GM21381 (cell line): ENCODE results near the gene CDX2.
"Not testable (repeated sequence)": the region's sequence is repeated elsewhere in the genome, so short reads cannot be mapped to it uniquely, and the experiment has no call there.

Experiments used
- ATAC-seq: cut with Tn5 transposase; IDR thresholded peaks from one replicate; pipeline ENCODE4 v1.9.1; 2021; ENCODE audit warnings: mild to moderate bottlenecking, moderate library complexity; ENCODE audit not compliant: unreplicated experiment

Gene CDX2

GRCh38 chr13:27969082-27969865, at the start of gene CDX2:
CDX2 (minus strand) TSS chr13:27969315; CDS start chr13:27969006, 309 bp downstream.
- no peak for ATAC-seq

- no peak for ATAC-seq
These were observed 45.2 kb upstream of the CDX2 start for GRCh38 chr13:28014301-28014700.

- ATAC-seq = no peak
These were observed 44.4 kb upstream of the CDX2 start for GRCh38 chr13:28013482-28013881.

- ATAC-seq = peak; percentile 91
These were observed 43.8 kb upstream of the CDX2 start for GRCh38 chr13:28012896-28013295.

- ATAC-seq = no peak
These were observed 43.3 kb upstream of the CDX2 start for GRCh38 chr13:28012383-28012782.

- ATAC-seq = no peak
These were observed 40.9 kb upstream of the CDX2 start for GRCh38 chr13:28010046-28010445.

- ATAC-seq = not testable (repeated sequence)
These were observed 35.9 kb upstream of the CDX2 start for GRCh38 chr13:28005016-28005415.

GRCh38 chr13:28002886-28003698, 34.0 kb upstream of the CDX2 start:
- no peak for ATAC-seq

GRCh38 chr13:28001837-28002473, 32.8 kb upstream of the CDX2 start:
- ATAC-seq = no peak

- no peak for ATAC-seq
These were observed 31.9 kb upstream of the CDX2 start for GRCh38 chr13:28001049-28001448.

GRCh38 chr13:28000567-28000966, 31.5 kb upstream of the CDX2 start:
- no peak for ATAC-seq

- ATAC-seq = no peak
These were observed 28.9 kb upstream of the CDX2 start for GRCh38 chr13:27997904-27998522.

- no peak for ATAC-seq
These were observed 22.8 kb upstream of the CDX2 start for GRCh38 chr13:27991881-27992280.

- ATAC-seq = no peak
These were observed 19.4 kb upstream of the CDX2 start, which contains the start of gene URAD for GRCh38 chr13:27988520-27988919. URAD (minus strand) TSS chr13:27988693; CDS start chr13:27988637, 56 bp downstream.

GRCh38 chr13:27985600-27985999, 16.5 kb upstream of the CDX2 start:
- ATAC-seq = no peak

- ATAC-seq = no peak
These were observed 13.2 kb upstream of the CDX2 start for GRCh38 chr13:27982361-27982760.

- no peak for ATAC-seq
These were observed 12.0 kb upstream of the CDX2 start for GRCh38 chr13:27981006-27981708.

GRCh38 chr13:27980280-27980998, 11.3 kb upstream of the CDX2 start:
- ATAC-seq = no peak

GRCh38 chr13:27979765-27980279, 10.7 kb upstream of the CDX2 start:
- no peak for ATAC-seq
